ENCODE results near the gene ASCL1.

DNA sequence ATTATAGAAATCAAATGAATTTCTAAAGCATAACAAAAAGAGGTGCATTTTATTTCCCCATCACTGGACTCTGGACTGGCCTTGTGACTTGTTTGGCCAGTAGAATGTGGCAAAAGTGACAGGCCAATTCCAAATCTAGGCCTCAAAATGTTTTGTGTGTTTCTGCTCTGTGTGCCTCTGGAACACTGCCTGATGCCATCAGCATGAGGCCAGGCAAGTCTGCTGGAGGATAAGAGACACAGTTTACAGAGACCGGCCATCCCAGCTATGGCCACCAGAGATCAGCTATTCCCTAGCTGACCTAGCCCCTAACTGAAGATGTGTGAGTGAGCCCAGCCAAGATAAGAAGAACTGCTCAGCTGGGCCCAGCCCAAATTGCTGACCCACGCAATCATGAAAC lies 32.9 kb downstream of the ASCL1 start:
- TF ChIP-seq, protein P1, sequence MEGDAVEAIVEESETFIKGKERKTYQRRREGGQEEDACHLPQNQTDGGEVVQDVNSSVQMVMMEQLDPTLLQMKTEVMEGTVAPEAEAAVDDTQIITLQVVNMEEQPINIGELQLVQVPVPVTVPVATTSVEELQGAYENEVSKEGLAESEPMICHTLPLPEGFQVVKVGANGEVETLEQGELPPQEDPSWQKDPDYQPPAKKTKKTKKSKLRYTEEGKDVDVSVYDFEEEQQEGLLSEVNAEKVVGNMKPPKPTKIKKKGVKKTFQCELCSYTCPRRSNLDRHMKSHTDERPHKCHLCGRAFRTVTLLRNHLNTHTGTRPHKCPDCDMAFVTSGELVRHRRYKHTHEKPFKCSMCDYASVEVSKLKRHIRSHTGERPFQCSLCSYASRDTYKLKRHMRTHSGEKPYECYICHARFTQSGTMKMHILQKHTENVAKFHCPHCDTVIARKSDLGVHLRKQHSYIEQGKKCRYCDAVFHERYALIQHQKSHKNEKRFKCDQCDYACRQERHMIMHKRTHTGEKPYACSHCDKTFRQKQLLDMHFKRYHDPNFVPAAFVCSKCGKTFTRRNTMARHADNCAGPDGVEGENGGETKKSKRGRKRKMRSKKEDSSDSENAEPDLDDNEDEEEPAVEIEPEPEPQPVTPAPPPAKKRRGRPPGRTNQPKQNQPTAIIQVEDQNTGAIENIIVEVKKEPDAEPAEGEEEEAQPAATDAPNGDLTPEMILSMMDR (IDR thresholded peaks at IDR 0.05; ENCODE audit: insufficient read depth, low read length, poor library complexity, severe bottlenecking): no peak
- TF ChIP-seq EZH2phosphoT487 (conservative IDR thresholded peaks at IDR 0.05; ENCODE audit: low read length): no peak

Data from SU-DHL-6 (cell line).